GM21737 (cell line): ENCODE results near the gene NFIB.
A peak's percentile ranks its signal among the peaks of the same experiment; 100 is the strongest.

ENCODE experiments used
- ATAC-seq: cut with Tn5 transposase; IDR thresholded peaks from one replicate; pipeline ENCODE4 v1.9.1; 2021; ENCODE audit warnings: mild to moderate bottlenecking, moderate library complexity; ENCODE audit not compliant: unreplicated experiment

The NFIB gene

GRCh38 chr9:14158916-14159315 lies 155.0 kb downstream of the NFIB start:
- no peak for ATAC-seq

GRCh38 chr9:14158136-14158813 lies 155.7 kb downstream of the NFIB start:
- ATAC-seq: no peak

- ATAC-seq: no peak
These were observed 156.8 kb downstream of the NFIB start for GRCh38 chr9:14157191-14157590.

- peak; percentile 98 for ATAC-seq
These were observed 157.9 kb downstream of the NFIB start for GRCh38 chr9:14156046-14156445.

- ATAC-seq: no peak
These were observed 158.7 kb downstream of the NFIB start for GRCh38 chr9:14155237-14155636.

GRCh38 chr9:14153310-14153720 lies 160.6 kb downstream of the NFIB start:
- ATAC-seq: no peak

- ATAC-seq: no peak
These were observed 162.5 kb downstream of the NFIB start for GRCh38 chr9:14151451-14151850.

GRCh38 chr9:14148501-14149103 lies 165.3 kb downstream of the NFIB start:
- ATAC-seq: no peak

- no peak for ATAC-seq
These were observed 166.2 kb downstream of the NFIB start for GRCh38 chr9:14147738-14148137.

- ATAC-seq: no peak
These were observed 167.6 kb downstream of the NFIB start for GRCh38 chr9:14146201-14146874.

- no peak for ATAC-seq
These were observed 169.7 kb downstream of the NFIB start for GRCh38 chr9:14144215-14144614.

- ATAC-seq: no peak
These were observed 172.2 kb downstream of the NFIB start for GRCh38 chr9:14141699-14142098.

GRCh38 chr9:14140096-14140697 lies 173.7 kb downstream of the NFIB start:
- ATAC-seq: no peak

GRCh38 chr9:14139287-14139686 lies 174.7 kb downstream of the NFIB start:
- no peak for ATAC-seq

GRCh38 chr9:14136646-14137370 lies 177.1 kb downstream of the NFIB start:
- no peak for ATAC-seq

GRCh38 chr9:14136047-14136635 lies 177.8 kb downstream of the NFIB start:
- no peak for ATAC-seq

- ATAC-seq: no peak
These were observed 178.5 kb downstream of the NFIB start for GRCh38 chr9:14135421-14135820.

- ATAC-seq: no peak
These were observed 180.5 kb downstream of the NFIB start for GRCh38 chr9:14133394-14133793.

- no peak for ATAC-seq
These were observed 181.2 kb downstream of the NFIB start for GRCh38 chr9:14132775-14133174.

GRCh38 chr9:14131356-14132088 lies 182.4 kb downstream of the NFIB start:
- no peak for ATAC-seq
